Osteoblast (primary cell): ENCODE results near the gene SETD2. TPM values are rescaled to one million over a fixed set of nuclear protein-coding genes. Genes with fewer than 3 reads are reported as not detected.
"Not testable (repeated sequence)": the region's sequence is repeated elsewhere in the genome, so short reads cannot be mapped to it uniquely, and the experiment has no call there.

Source experiments
- DNase-seq: peaks from one replicate; pipeline ENCODE4 v3.0.0; 2011; ENCODE audit warnings: low spot score, mixed read lengths; ENCODE audit not compliant: insufficient read length; ENCODE audit errors: missing footprints
- H2AFZ ChIP-seq: 2 replicates; pipeline ENCODE4 v1.6.0; 2011; ENCODE audit warnings: mild to moderate bottlenecking, low read length
- H3K27ac ChIP-seq: 2 replicates; pipeline ENCODE4 v1.5.1; 2011; ENCODE audit warnings: mild to moderate bottlenecking, low read depth, low read length, moderate library complexity
- H3K27me3 ChIP-seq: 2 replicates; pipeline ENCODE4 v1.6.0; 2012; ENCODE audit warnings: mild to moderate bottlenecking, control low read depth, inconsistent platforms, low read length, moderate library complexity; ENCODE audit not compliant: insufficient read depth
- H3K36me3 ChIP-seq: 2 replicates; pipeline ENCODE4 v1.5.1; 2011; ENCODE audit warnings: mild to moderate bottlenecking, low read length, control low read depth, moderate library complexity; ENCODE audit not compliant: insufficient read depth
- H3K4me1 ChIP-seq: 2 replicates; pipeline ENCODE4 v1.5.1; 2011; ENCODE audit warnings: mild to moderate bottlenecking, low read length, control low read depth, moderate library complexity; ENCODE audit not compliant: insufficient read depth
- H3K4me2 ChIP-seq: 2 replicates; pipeline ENCODE4 v1.6.0; 2011; ENCODE audit warnings: mild to moderate bottlenecking, low read length; ENCODE audit not compliant: insufficient read depth
- H3K4me3 ChIP-seq: fragments of 200-600 bp; sonication (generic); 3 replicates; pipeline ENCODE4 v1.5.1; 2012; ENCODE audit warnings: mild to moderate bottlenecking, low read length, inconsistent platforms; ENCODE audit not compliant: insufficient read depth
- H3K79me2 ChIP-seq: 2 replicates; pipeline ENCODE4 v1.6.0; 2012; ENCODE audit warnings: mild to moderate bottlenecking, low read length, control low read depth, inconsistent platforms; ENCODE audit not compliant: insufficient read depth
- H3K9me3 ChIP-seq: 2 replicates; pipeline ENCODE4 v1.5.1; 2011; ENCODE audit warnings: low read depth, low read length, control low read depth
- H4K20me1 ChIP-seq: 2 replicates; pipeline ENCODE4 v1.6.0; 2012; ENCODE audit warnings: mild to moderate bottlenecking, low read length, control low read depth; ENCODE audit not compliant: insufficient read depth
- total RNA-seq: library from RNA; depleted of rRNA; stranded (reverse); fragments of >200 nt; gene quantifications from 2 replicates; pipeline ENCODE4 v1.2.3, GENCODE V29; 2012
- TF ChIP-seq, protein P1 (sequence below): IDR thresholded peaks from 2 replicates; pipeline ENCODE4 v1.5.1; 2011; ENCODE audit warnings: mild to moderate bottlenecking, low read depth, low read length, moderate library complexity; ENCODE audit errors: extremely low read depth

The SETD2 gene
- total RNA-seq, 1 donor: 39.8 TPM

DNA sequence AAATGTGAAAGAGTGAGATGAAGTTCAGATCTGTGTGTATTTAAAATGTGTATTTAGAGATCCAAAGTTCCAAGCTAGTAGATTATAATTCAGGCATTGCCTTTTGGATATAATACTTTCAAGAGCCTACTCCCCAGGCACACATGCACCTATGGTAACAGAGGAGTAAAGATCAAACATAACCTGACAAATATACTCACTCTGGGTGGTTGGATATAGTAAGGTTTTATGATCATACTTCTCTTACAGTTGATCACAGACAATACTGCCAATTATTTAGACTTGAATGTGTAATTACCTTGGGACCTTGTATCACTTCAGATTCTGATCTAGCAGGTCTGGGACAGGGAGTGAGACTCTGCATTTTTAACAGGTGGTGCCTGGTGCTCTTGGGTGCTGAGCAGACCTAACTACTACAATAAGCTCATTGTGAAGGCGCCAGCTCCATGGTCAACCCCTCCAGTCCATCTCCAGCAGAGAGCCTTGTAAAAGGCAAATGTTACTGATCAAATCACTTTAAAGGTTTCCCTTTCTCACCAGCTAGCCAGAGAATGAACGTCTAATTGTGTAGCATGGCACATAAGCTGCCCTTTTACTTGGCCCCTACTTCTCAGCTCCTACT lies 128.9 kb downstream of the SETD2 start:
- no peaks in the 10 kb centered on the region for H3K27me3 ChIP-seq
- H2AFZ ChIP-seq: no peak overlapping the region
- H3K27ac ChIP-seq: no peak overlapping the region
- no peaks in the 10 kb centered on the region for H3K9me3 ChIP-seq
- H4K20me1 ChIP-seq: peaks cover 6% of the 10 kb centered on the region
- TF ChIP-seq, protein P1, sequence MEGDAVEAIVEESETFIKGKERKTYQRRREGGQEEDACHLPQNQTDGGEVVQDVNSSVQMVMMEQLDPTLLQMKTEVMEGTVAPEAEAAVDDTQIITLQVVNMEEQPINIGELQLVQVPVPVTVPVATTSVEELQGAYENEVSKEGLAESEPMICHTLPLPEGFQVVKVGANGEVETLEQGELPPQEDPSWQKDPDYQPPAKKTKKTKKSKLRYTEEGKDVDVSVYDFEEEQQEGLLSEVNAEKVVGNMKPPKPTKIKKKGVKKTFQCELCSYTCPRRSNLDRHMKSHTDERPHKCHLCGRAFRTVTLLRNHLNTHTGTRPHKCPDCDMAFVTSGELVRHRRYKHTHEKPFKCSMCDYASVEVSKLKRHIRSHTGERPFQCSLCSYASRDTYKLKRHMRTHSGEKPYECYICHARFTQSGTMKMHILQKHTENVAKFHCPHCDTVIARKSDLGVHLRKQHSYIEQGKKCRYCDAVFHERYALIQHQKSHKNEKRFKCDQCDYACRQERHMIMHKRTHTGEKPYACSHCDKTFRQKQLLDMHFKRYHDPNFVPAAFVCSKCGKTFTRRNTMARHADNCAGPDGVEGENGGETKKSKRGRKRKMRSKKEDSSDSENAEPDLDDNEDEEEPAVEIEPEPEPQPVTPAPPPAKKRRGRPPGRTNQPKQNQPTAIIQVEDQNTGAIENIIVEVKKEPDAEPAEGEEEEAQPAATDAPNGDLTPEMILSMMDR: no peak
- peaks cover 5% of the 10 kb centered on the region for H3K79me2 ChIP-seq
- no peak overlapping the region for H3K4me2 ChIP-seq
- no peak overlapping the region for H3K4me3 ChIP-seq
- H3K36me3 ChIP-seq: peaks cover 30% of the 10 kb centered on the region
- no peak for DNase-seq
- no peaks in the 10 kb centered on the region for H3K4me1 ChIP-seq

DNA sequence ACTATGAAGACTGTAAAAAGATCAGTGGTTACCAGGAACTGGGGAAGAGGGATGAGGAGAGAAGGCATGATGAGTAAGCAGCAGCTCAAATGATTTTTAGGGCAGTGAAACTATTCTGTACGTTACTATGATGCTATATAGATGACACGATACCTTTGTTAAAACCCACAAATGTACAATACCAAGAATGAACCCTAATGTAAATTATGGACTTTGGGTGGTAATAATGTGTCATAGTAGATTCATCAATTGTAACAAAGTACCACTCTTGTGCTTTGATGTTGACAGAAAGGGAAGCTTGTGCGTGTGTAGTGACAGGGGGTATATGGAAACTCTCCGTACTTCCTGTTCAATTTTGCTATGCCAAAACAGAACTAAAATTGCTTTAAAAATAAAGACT lies 132.9 kb downstream of the SETD2 start:
- not testable (repeated sequence) for H3K4me1 ChIP-seq, H4K20me1 ChIP-seq, H2AFZ ChIP-seq, H3K4me2 ChIP-seq, H3K27me3 ChIP-seq, H3K9me3 ChIP-seq, DNase-seq, H3K4me3 ChIP-seq, H3K27ac ChIP-seq
- Histone ChIP-seq H3K36me3 (peaks cover 27% of the 10 kb centered on the region), H3K79me2 (peaks cover 14% of the 10 kb centered on the region)

DNA sequence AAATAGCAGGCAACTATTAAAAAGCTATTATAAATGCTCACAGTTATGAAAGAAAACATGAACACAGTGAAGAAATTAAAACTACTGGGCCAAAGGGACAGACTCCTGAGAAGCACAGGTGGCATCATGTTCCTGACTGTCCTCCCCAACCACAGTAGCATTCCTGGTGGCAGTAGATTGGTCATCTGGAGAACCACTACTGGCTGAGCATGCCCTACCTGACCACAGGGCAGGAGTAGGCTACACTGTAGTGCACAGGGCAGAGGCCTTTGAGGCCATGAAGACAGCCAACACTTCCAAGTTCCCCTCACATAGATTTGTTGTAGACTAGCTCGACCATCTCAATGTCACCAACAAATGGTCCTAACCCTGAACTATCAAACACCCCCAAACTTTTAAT lies 135.2 kb downstream of the SETD2 start:
- no peak for DNase-seq
- H4K20me1 ChIP-seq: peaks cover 19% of the 10 kb centered on the region
- peaks cover 8% of the 10 kb centered on the region for H3K4me1 ChIP-seq
- peaks cover 6% of the 10 kb centered on the region for H3K36me3 ChIP-seq
- no peaks in the 10 kb centered on the region for H3K9me3 ChIP-seq
- H3K27me3 ChIP-seq: no peaks in the 10 kb centered on the region
- TF ChIP-seq, protein P1: no peak
- no peak overlapping the region for H2AFZ ChIP-seq
- no peak overlapping the region for H3K27ac ChIP-seq
- H3K79me2 ChIP-seq: peaks cover 33% of the 10 kb centered on the region
- H3K4me3 ChIP-seq: no peak overlapping the region
- no peak overlapping the region for H3K4me2 ChIP-seq

DNA sequence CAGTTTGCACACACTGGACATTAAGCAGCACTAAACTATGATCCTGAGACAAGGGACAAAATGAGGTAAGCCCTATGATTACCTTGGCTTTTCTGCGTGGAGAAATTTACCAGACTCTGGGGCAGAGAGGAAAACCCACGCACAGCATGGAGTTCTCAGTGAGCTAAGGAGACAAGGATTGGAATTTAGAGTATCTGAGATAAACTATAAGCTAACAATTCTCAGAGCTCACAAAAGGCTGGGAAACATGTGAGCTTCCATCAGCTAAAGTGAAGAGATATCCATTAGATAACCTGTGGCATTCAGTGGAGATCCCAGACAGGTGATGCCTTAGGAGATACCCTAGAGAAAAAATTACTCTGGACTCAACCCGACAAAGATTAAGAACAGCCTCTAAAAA lies 135.8 kb downstream of the SETD2 start:
- Histone ChIP-seq H3K9me3 (no peaks in the 10 kb centered on the region), H3K4me2 (no peak overlapping the region), H3K36me3 (peaks cover 6% of the 10 kb centered on the region), H3K4me3 (no peak overlapping the region), H3K4me1 (peaks cover 8% of the 10 kb centered on the region), H3K27ac (no peak overlapping the region), H3K79me2 (peaks cover 37% of the 10 kb centered on the region), H3K27me3 (no peaks in the 10 kb centered on the region), H4K20me1 (peaks cover 20% of the 10 kb centered on the region), H2AFZ (no peak overlapping the region)
- no peak for DNase-seq
- TF ChIP-seq, protein P1: no peak

DNA sequence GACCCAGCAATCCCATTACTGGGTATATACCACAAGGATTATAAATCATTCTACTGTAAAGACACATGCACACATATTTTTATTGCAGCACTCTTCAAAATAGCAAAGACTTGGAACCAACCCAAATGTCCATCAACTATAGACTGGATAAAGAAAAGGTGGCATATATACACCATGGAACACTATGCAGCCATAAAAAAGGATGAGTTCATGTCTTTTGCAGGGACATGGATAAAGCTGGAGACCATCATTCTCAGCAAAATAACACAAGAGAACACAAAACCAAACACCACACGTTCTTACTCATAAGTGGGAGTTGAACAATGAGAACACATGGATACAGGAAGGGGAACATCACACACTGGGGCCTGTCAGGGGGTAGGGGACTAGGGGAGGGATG lies 137.5 kb downstream of the SETD2 start:
- not testable (repeated sequence) for H3K9me3 ChIP-seq, H3K36me3 ChIP-seq, H3K27me3 ChIP-seq, H3K4me3 ChIP-seq, H3K27ac ChIP-seq, H3K4me2 ChIP-seq, DNase-seq, H2AFZ ChIP-seq
- Histone ChIP-seq H4K20me1 (peaks cover 20% of the 10 kb centered on the region), H3K4me1 (peaks cover 12% of the 10 kb centered on the region), H3K79me2 (peaks cover 44% of the 10 kb centered on the region)
